Measurements from ENCODE around the gene BNIPL.

Gene BNIPL

DNA sequence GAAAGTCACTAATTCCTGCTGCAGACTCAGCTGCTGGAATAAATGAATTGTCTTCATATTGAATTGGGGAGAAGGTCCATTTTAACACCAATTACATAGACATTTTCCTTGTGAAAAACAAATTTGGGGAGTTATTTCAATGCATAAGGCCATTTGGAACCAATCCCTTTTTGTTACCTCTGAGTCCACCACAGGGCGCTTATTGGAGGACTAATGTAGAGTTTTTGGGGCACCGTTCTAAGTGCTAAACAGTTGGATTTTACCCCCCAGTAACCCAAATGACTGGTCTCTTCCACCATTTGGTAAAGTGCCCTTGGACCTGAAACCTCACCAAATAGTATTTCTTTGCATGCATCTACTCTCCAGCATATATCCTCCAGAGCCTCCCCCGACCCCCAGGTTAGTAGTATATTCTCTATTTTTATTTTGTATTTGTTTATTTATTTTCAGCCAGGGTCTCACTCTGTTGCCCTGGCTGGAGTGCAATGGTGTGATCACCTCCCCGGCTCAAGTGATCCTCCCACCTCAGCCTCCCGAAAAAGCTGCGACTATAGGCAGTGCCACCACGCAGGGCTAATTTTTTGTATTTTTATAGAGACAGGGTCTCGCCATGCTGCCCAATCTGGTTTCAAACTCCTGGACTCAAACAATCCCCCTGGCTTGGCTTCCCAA, 26.6 kb upstream of the BNIPL start:
- DNase-seq (ENCODE audit: low read depth in 2 of 2), result no peak

DNA sequence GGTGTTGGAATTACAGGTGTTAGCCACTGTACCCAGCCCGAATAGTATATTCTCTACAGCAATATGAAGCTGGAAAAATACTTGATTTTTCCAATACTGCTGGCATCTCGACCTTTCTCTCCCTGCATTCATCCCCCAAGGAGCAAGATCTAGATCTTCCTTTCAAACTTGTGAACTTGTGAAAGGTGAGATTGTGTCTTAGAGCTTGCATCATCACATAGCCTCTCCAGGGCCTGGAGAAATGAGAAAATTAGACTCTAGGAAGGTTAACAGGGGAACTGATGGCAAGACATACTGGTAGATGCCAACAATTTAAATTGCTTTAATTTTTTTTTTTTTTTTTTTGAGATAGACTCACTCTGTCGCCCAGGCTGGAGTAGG, 26.1 kb upstream of the BNIPL start:
- DNase-seq (ENCODE audit: low read depth in 2 of 2), result no peak

DNA sequence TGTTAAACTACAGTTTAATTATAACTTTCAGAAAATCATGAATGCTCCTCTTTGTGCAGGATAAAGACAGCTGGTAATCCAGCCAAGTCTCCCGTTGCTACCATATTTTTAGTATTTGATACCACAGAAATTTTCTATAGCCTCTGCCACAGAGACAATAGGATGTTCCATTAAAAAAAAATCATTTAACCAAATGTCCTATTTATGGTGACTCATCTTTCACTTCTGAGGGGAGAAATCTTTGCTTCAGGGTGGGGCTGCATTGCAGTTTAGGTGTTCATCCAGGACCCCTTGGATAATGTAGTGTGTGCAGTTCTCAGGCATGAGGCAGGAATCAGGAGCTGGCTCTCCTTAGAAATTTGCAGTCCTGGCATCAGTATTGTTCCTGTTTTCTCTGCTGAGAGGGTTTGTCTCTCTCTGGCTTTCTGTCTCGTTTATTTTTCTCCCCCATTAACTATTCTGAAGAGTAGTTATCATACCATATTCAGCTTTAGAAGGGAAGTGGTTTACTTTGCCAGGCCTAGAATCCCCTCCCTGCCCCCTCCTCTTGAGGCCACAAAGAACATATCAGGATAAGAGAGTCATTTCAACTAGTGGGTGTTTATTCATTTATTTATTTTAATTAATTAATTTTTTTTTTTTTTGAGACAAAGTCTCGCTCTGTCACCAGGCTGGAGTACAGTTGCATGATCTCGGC, 25.1 kb upstream of the BNIPL start:
- no peak for DNase-seq (ENCODE audit: low read depth in 2 of 2)

DNA sequence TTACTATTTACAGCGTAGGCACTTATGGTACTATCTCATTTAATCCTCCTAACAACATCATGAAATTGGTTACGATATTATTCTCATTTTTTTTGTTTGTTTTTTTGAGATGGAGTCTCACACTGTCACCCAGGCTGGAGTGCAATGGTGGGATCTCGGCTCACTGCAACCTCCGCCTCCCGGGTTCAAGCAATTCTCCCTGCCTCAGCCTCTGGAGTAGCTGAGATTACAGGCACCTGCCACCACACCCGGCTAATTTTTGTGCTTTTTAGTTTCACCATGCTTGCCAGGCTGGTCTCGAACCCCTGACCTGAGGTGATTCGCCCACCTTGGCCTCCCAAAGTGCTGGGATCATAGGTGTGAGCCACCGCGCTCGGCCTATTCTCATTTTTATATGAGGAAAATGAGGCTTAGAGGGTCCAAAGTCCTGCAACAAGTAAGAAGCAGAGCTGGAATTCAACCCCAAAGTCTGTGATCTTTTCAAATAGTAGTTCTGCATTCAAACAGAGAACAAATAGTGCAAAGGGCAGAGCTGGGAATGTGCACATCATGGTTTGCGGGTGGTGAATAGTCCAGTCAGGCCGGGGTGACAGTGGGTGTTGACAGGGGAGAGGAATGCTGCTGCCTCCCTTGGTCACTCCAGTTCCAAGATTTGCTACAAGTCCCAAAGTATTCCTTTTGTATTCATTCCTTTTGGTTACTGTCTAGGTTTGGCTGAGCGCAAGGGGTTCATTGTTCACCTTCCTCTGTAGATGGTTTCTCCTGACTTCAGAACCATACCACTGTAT, 23.5 kb upstream of the BNIPL start:
- DNase-seq (ENCODE audit: low read depth in 2 of 2), result no peak

DNA sequence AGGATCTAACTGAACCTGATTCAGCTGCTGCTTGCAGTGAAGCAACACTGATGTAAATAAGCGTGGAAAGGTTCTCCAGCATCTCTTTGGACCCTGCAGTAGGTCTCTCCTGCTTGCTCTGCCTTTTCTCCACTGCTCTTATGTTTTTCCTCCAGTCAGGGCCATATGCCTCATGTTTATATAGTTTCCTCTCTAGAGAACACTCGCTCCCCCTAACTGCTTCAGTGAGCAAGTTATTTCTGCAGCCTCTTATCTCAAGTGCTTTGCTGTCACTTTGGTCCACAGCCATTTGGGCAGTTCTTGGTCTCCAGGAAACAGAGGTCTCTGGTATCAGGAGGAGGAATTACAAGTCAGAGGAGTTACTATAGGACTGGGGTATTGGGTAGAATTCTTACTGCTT, 22.9 kb upstream of the BNIPL start:
- no peak for DNase-seq (ENCODE audit: low read depth in 2 of 2)

DNA sequence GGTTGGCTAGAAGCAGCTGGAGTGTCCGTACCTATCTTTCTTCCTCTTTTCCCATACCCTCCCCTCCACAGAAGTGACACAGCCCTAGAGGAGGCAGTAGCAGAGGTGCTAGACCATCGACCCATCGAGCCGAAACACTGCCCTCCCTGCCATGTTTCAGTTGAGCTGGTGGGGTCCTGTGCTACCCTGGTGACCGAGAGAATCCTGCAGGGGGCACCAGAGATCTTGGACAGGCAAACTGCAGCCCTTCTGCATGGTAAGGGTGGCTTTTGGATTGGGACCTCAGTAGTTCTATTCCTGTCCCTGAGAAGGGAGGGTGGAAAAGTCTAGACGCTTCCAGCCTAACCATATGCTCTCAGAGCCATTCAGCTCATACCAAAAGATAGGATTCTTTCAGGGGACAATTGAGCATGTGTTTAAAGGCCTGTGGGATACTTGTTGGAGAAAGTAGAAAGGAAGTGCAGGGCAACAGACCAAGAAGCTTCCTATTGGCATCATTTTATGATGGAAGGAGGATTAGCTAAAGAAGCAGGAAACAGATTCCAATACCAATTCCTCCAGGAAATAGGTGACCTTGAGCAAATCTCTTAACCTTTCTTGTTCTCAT, 11.7 kb upstream of the BNIPL start:
- peak in 1 of 2 experiments; percentile 21 for DNase-seq (ENCODE audit: low read depth in 2 of 2)

DNA sequence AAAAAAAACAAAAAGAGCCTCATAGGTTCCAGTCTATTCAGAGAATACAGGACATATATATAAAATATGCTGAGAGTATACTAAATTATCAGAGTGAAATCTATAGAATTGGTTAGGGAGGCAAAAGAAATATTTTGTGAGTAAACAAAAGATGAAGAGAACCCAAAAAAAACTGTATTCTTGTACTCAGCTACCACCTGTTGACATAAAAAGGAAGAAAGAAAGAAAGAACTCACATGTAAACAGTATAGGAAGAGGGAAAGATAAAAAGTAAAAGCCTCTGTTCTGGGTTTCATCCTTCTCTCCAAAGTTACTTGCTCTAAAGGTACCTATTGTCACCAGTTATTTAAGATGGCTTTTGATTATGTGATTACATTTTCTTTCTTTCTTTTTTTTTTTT, 9.9 kb upstream of the BNIPL start:
- DNase-seq (ENCODE audit: low read depth in 2 of 2), result no peak

DNA sequence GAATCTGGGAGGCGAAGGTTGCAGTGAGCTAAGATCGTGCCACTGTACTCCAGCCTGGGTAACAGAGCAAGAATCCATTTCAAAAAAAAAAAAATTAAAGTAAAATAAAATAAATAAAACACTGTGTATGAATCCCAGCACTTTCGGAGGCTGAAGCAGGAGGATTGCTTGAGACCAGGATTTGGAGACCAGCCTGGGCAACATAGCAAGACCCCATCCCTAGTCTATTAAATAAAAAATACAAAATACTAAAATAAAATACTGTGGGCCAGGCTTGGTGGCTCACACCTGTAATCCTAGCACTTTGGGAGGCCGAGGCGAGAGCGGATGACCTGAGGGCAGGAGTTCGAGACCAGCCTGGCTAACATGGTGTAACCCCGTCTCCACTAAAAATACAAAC, 4.2 kb upstream of the BNIPL start:
- DNase-seq (ENCODE audit: low read depth in 2 of 2), result no peak

DNA sequence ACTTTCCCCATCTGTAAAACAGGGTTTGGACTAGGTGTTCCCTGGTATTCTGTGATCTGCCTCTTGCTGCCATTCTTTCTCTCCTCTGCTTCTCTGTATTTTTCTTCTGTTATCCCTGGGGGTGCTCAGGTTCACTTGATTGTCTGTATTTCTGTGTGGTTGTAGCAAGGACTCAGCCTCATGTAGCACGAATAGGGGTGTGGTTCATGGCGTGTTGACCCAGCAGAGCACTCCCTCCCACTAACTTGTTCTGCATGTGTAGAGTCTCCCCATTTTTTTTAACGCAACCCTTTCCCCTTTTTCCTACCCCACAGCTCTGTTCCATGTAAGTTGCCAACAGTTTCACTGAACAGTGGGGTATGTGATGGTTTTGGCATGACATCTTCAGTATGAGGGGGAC, 1.2 kb upstream of the BNIPL start:
- no peak for DNase-seq (ENCODE audit: low read depth in 2 of 2)

DNA sequence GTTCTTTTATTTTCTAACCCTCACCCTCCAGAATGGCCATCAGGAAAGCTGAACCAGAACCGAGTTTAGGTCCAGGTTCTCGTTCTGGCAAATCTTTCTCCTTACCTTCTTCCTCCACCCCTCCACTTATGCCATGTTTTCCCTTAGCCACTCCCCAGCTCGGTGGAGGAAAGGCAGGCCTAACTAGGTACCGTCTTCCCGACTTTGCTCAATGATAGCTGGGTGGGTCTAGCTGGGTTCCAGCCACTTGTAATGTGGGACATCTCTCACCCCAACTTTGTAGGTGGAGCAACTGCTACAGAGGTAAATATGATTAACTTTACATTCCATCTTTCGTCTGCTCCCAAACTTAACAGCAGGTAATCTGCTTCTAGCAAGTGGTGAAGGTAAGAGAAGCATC, 646 bp downstream of the BNIPL start:
- no peak for DNase-seq (ENCODE audit: low read depth in 2 of 2)

DNA sequence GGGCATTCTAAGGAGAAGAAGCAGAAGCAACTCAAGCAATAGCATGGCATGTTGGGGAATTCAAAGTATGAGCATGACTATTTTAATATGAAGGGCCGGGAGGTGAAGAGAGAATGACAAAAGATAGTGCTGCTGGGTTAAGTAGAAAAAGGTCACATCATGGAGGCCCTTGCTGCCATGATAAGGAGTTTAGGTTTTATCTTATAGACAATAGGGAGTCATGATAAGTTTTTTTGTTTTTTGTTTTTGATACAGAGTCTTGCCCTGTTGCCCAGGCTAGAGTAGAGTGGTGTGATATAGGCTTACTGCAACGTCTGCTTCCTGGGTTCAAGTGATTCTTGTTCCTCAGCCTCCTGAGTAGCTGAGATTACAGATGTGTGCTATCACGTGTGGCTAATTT, 3.1 kb downstream of the BNIPL start:
- DNase-seq (ENCODE audit: low read depth in 2 of 2), result no peak

DNA sequence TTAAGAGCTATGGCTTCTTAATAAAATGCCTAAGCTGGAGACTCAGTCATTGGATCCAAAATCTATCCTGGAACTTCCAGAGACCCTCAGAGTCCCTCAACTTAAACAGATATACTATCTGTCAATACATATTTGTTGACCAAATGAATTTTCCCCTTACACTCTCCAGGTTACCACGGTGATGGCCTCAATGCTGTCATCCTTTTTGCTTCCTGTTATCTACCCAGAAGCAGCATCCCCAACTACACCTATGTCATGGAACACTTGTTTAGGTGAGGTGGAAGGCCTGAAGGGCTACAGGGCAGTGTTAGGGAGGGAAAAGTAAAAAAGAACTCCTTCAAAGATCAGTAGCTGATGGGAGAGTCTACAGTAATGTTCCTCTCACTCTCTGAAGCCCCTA, 6.8 kb downstream of the BNIPL start:
- DNase-seq (ENCODE audit: low read depth in 2 of 2), result no peak

DNA sequence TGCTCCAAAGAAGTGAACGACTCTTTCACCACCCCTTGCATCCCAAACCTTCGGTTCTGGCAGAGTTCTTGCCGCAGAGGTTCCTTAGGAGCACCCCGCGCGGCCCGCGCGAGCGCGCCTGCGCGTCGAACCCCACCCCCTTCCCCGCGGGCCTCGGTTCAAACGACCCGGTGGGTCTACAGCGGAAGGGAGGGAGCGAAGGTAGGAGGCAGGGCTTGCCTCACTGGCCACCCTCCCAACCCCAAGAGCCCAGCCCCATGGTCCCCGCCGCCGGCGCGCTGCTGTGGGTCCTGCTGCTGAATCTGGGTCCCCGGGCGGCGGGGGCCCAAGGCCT, 11.2 kb downstream of the BNIPL start, which contains the start of gene C1orf56:
Gene C1orf56 (plus strand): TSS at position 161 of the 334 bp plus-strand sequence. CDS start 97 bp downstream, at position 258.
- peak in 1 of 2 experiments; percentile 22 for DNase-seq (ENCODE audit: low read depth in 2 of 2)

DNA sequence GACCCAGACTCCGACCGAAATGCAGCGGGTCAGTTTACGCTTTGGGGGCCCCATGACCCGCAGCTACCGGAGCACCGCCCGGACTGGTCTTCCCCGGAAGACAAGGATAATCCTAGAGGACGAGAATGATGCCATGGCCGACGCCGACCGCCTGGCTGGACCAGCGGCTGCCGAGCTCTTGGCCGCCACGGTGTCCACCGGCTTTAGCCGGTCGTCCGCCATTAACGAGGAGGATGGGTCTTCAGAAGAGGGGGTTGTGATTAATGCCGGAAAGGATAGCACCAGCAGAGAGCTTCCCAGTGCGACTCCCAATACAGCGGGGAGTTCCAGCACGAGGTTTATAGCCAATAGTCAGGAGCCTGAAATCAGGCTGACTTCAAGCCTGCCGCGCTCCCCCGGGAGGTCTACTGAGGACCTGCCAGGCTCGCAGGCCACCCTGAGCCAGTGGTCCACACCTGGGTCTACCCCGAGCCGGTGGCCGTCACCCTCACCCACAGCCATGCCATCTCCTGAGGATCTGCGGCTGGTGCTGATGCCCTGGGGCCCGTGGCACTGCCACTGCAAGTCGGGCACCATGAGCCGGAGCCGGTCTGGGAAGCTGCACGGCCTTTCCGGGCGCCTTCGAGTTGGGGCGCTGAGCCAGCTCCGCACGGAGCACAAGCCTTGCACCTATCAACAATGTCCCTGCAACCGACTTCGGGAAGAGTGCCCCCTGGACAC, 11.7 kb downstream of the BNIPL start:
- peak in 1 of 2 experiments; percentile 15 for DNase-seq (ENCODE audit: low read depth in 2 of 2)

DNA sequence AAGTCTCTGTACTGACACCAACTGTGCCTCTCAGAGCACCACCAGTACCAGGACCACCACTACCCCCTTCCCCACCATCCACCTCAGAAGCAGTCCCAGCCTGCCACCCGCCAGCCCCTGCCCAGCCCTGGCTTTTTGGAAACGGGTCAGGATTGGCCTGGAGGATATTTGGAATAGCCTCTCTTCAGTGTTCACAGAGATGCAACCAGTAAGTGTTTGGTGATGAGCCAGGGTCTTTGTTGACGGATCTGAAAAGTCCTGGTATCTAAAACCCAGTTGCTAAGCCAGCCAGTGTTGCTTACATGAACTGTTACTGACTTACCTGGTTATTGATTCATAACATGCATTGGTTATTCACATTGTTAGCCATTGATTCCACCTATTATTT, 12.3 kb downstream of the BNIPL start:
- no peak for DNase-seq (ENCODE audit: low read depth in 2 of 2)

DNA sequence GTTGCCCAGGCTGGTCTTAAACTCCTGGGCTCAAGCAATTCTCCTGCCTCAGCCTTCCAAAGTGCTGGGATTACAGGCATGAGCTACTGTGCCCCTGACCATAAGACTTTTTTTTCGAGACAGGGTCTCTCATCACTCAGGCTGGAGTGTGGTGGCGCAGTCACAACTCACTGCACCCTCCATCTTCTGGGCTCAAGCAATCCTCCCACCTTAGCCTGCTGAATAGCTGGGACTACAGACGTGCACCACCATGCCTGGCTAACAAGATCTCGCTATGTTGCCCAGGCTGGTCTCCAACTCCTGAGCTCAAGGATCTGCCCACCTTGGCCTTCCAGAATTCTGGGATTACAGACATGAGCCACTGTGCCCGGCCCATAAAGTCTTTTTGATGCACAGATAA, 13.1 kb downstream of the BNIPL start:
- DNase-seq (ENCODE audit: low read depth in 2 of 2), result no peak

DNA sequence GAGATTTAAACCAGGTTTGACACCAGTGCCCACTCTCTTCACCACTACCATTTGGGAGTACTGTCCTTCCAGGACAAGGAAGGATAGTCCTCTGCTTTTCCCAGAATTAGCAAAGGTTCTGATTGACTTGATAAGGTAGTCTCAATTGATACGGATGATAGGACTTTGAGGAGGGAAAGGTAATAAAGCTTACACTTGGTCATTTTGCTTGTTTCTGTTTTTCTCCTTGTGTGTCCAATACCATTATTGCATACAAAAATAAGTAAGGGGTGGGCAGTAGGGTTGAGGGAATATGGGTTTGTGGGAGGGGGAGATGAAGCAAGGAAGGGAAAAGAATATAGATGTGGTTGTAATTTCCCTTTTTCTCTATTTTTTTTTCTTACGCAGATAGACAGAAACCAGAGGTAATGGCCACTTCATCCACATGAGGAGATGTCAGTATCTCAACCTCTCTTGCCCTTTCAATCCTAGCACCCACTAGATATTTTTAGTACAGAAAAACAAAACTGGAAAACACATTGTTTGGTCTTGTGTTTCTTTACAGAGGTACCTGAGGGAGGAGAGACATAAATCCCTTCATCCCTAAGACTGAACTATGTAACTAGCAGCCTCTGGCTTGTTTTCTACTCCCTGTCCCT, 13.8 kb downstream of the BNIPL start:
- no peak for DNase-seq (ENCODE audit: low read depth in 2 of 2)

DNA sequence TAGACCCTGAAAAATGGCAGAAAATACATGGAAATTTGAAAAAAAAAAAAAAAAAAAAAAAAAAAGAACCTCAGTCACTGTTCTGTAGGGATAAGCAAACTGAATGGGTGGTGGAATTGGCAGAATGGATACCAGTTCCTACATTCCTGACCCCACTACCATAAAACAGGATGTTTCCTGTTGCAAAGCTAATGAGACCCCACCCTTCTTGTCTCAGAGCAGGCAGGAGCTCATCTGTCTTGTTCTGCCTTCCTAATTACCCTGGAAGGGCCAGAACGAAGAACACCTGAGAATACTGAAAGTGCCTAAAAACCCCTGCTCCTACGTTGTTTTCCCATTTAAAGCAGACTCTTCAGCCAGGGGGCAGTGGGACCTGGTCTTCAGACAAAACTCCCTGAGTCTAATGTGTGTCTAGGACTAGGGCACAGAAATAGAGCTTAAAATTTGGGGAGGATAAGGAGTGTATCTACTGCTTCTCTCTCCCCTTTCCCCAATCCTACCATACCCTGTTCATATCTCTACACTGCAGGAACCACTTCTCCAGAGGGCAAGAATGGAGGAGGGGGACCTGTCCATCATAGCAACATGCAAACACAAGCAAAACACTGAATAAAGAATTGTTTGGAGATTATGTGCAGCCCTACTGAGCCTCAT, 15.1 kb downstream of the BNIPL start:
- DNase-seq (ENCODE audit: low read depth in 2 of 2), result no peak

DNA sequence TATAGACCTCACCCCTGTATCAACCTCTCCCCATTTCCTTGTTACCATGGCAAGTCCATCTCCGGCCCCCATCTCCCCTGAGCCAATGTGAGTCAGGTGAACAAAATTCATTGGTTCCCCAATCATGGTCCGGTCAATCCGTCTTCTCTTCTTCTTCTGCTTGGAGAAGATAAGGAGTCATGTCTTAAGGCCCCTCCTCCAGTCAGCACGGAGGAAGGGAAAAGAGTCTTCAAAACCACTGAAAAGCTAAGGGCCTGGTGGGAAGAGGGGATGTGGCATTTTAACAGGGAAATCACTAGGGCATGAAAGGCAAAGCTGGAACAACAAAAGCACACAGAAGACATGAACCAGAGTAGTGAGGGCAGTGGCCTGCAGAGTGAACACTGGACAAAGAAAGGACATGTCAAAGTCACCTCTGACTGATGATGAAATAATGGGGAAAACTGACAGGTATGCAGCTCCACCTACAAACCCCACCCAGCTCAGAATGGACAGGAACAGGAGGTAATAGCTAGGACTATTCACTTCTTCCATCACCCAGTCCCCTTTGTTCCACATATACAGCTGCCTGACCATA, 18.7 kb downstream of the BNIPL start:
- no peak for DNase-seq (ENCODE audit: low read depth in 2 of 2)

DNA sequence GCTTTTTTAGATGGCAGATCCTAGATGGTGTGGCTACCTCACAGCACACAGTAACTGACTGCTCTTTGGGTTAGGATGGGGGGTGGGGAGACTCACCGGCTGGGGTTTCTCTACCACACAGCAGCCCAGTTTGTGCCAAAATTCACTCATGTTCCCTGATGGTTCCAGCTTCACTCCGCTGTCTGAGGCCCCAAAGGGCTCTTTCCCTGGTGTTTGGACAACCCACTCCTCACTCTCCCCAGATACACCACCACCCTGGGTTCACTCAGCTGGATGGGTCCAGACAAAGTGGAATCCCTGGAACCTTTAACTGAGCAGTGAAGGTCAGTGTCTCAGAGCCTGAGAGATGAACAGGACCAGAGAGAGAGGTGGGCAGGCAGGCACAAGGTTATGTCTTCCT, 19.2 kb downstream of the BNIPL start:
- DNase-seq (ENCODE audit: low read depth in 2 of 2), result no peak

DNA sequence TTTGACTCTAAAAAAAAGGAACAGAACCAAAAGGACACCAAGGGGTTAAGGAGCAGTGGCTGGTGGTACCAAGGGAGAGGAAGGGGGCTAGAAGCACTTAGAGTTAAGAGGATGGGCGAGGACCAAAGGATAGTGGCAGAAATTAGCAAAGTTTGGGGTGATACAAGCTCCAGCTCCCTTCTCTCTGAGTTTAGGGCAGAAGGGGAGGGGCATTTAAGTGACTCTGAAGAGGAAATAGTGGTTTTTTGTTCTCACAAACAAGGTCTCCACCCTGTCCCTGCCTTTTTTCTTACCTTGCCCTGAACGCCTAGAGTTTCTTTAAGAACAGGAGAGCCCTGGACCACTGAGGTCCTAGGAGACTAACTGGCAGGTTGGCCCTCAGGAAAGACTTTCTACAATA, 19.8 kb downstream of the BNIPL start:
- no peak for DNase-seq (ENCODE audit: low read depth in 2 of 2)

Data from fibroblast of skin of left biceps (primary cell).